ENCODE measurements around the gene FARP1. TPM values are rescaled to one million over a fixed set of nuclear protein-coding genes. Genes with fewer than 3 reads are reported as not detected.

FARP1 gene
- total RNA-seq, 1 experiment from 2014 or later, result 33.0 TPM

GRCh38 chr13:98325724-98326123 lies 182.8 kb downstream of the FARP1 start:
- DNase-seq (ENCODE audit: low read depth), result no peak
- in situ Hi-C loops (cut with HindIII; ENCODE audit: low pct_unique_long_range_greater_than_20kb, low sequenced_read_pairs), result no loop called here

GRCh38 chr13:98326291-98326690 lies 183.4 kb downstream of the FARP1 start:
- DNase-seq (ENCODE audit: low read depth), result no peak

GRCh38 chr13:98327371-98328270 lies 184.7 kb downstream of the FARP1 start:
- in situ Hi-C loops (cut with HindIII; ENCODE audit: low pct_unique_long_range_greater_than_20kb, low sequenced_read_pairs), result no loop called here
- DNase-seq (ENCODE audit: low read depth), result peak; percentile 24

More at GRCh38 chr13:98326291-98326690, 183.4 kb downstream of the FARP1 start:
- in situ Hi-C loops (cut with HindIII; ENCODE audit: low pct_unique_long_range_greater_than_20kb, low sequenced_read_pairs), result no loop called here

- no peak for DNase-seq (ENCODE audit: low read depth)
- in situ Hi-C loops (cut with HindIII; ENCODE audit: low pct_unique_long_range_greater_than_20kb, low sequenced_read_pairs), result no loop called here
These were observed 185.6 kb downstream of the FARP1 start for GRCh38 chr13:98328511-98328910.

- in situ Hi-C loops (cut with HindIII; ENCODE audit: low pct_unique_long_range_greater_than_20kb, low sequenced_read_pairs), result no loop called here
These were observed 189.3 kb downstream of the FARP1 start for GRCh38 chr13:98332222-98332621.

GRCh38 chr13:98332691-98333090 lies 189.8 kb downstream of the FARP1 start:
- in situ Hi-C loops (cut with HindIII; ENCODE audit: low pct_unique_long_range_greater_than_20kb, low sequenced_read_pairs), result no loop called here
- no peak for DNase-seq (ENCODE audit: low read depth)

More at GRCh38 chr13:98332222-98332621, 189.3 kb downstream of the FARP1 start:
- no peak for DNase-seq (ENCODE audit: low read depth)

GRCh38 chr13:98333486-98333885 lies 190.6 kb downstream of the FARP1 start:
- in situ Hi-C loops (cut with HindIII; ENCODE audit: low pct_unique_long_range_greater_than_20kb, low sequenced_read_pairs), result no loop called here
- DNase-seq (ENCODE audit: low read depth), result no peak

- no peak for DNase-seq (ENCODE audit: low read depth)
- in situ Hi-C loops (cut with HindIII; ENCODE audit: low pct_unique_long_range_greater_than_20kb, low sequenced_read_pairs), result no loop called here
These were observed 191.8 kb downstream of the FARP1 start for GRCh38 chr13:98334620-98335205.

- no peak for DNase-seq (ENCODE audit: low read depth)
- in situ Hi-C loops (cut with HindIII; ENCODE audit: low pct_unique_long_range_greater_than_20kb, low sequenced_read_pairs), result no loop called here
These were observed 192.8 kb downstream of the FARP1 start for GRCh38 chr13:98335721-98336120.

GRCh38 chr13:98338310-98338709 lies 195.4 kb downstream of the FARP1 start:
- in situ Hi-C loops (cut with HindIII; ENCODE audit: low pct_unique_long_range_greater_than_20kb, low sequenced_read_pairs), result no loop called here
- no peak for DNase-seq (ENCODE audit: low read depth)

- in situ Hi-C loops (cut with HindIII; ENCODE audit: low pct_unique_long_range_greater_than_20kb, low sequenced_read_pairs), result no loop called here
- DNase-seq (ENCODE audit: low read depth), result no peak
These were observed 197.0 kb downstream of the FARP1 start for GRCh38 chr13:98339684-98340425.

GRCh38 chr13:98342953-98343352 lies 200.1 kb downstream of the FARP1 start:
- in situ Hi-C loops (cut with HindIII; ENCODE audit: low pct_unique_long_range_greater_than_20kb, low sequenced_read_pairs), result no loop called here

GRCh38 chr13:98343461-98343860 lies 200.6 kb downstream of the FARP1 start:
- in situ Hi-C loops (cut with HindIII; ENCODE audit: low pct_unique_long_range_greater_than_20kb, low sequenced_read_pairs), result no loop called here
- DNase-seq (ENCODE audit: low read depth), result no peak

More at GRCh38 chr13:98342953-98343352, 200.1 kb downstream of the FARP1 start:
- no peak for DNase-seq (ENCODE audit: low read depth)

GRCh38 chr13:98344392-98344791 lies 201.5 kb downstream of the FARP1 start:
- no peak for DNase-seq (ENCODE audit: low read depth)
- in situ Hi-C loops (cut with HindIII; ENCODE audit: low pct_unique_long_range_greater_than_20kb, low sequenced_read_pairs), result no loop called here

GRCh38 chr13:98345107-98345935 lies 202.4 kb downstream of the FARP1 start:
- in situ Hi-C loops (cut with HindIII; ENCODE audit: low pct_unique_long_range_greater_than_20kb, low sequenced_read_pairs), result no loop called here
- DNase-seq (ENCODE audit: low read depth), result no peak

- no peak for DNase-seq (ENCODE audit: low read depth)
- in situ Hi-C loops (cut with HindIII; ENCODE audit: low pct_unique_long_range_greater_than_20kb, low sequenced_read_pairs), result no loop called here
These were observed 204.2 kb downstream of the FARP1 start for GRCh38 chr13:98346904-98347636.

GRCh38 chr13:98347756-98348155 lies 204.9 kb downstream of the FARP1 start:
- DNase-seq (ENCODE audit: low read depth), result no peak
- in situ Hi-C loops (cut with HindIII; ENCODE audit: low pct_unique_long_range_greater_than_20kb, low sequenced_read_pairs), result no loop called here

Measured in Caki2 (cell line).